ENCODE data around the gene GTPBP2.

- no peak for TF ChIP-seq CTCF (IDR thresholded peaks at IDR 0.05 in 8 of 11, conservative IDR thresholded peaks at IDR 0.05 in 3 of 11)
- no peak for TF ChIP-seq POLR2AphosphoS5 (IDR thresholded peaks at IDR 0.05)
- TF ChIP-seq POLR2A (IDR thresholded peaks at IDR 0.05), result no peak
These were observed 2.0 kb upstream of the GTPBP2 start for GRCh38 chr6:43630980-43631619.
